ENCODE data around the gene TUBB1.

Gene TUBB1

DNA sequence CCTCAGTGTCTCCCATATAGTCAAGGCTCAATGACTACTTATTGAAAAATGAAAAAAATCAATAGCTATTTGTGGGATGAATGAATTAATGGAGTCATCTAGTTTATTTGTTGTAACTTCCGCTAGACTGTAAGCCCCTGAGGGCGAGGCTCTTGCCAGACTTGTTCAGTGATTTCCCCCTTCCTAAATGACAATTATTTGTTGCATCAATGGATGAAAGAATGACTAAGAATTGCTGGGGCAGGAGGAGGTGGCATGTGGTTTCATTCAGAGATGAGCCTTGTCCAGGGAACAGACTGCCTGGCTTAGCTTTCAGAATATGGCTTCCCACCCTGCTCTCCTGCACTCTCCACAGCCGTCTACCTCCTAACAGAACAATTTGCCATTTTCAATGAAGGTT, 24.5 kb downstream of the TUBB1 start:
- DNase-seq (ENCODE audit: low read depth): no peak

DNA sequence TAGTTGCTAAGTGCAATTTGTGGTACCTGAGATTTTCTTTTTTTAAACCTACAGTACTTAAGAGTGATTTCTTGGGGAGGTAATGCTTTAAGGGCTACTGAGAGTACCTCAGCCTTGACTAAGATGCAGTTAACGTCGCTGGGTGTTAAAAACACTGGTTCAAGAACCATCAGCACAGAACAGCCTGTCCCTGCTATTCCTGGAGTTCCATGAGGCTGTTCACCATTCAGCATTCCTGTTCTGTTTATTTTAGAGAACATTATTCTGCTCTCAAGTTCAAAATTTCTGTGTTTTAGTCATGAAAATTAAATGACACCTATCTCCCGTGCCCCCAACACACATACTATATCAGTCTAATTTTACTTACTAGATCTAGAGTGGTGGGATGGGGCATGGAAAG, 25.1 kb downstream of the TUBB1 start:
- DNase-seq (ENCODE audit: low read depth): no peak

DNA sequence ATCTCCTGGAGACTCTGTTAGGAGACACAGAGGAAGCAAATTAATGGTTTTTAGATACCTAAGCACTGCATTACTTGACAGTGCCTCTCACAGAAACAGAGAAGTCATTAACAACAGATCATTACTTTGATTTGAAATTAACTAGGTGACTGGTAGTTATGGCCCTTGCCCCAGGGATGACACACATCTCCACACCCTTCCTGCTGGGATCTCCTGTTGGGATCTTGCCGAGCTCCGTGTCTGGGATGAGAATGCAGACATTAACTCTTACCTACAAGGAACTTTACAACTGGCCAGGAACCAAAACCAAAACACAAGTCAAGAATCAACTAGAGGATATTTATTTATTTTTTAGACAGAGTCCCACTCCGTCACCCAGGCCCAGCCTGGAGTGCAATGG, 25.6 kb downstream of the TUBB1 start:
- DNase-seq (ENCODE audit: low read depth): no peak

DNA sequence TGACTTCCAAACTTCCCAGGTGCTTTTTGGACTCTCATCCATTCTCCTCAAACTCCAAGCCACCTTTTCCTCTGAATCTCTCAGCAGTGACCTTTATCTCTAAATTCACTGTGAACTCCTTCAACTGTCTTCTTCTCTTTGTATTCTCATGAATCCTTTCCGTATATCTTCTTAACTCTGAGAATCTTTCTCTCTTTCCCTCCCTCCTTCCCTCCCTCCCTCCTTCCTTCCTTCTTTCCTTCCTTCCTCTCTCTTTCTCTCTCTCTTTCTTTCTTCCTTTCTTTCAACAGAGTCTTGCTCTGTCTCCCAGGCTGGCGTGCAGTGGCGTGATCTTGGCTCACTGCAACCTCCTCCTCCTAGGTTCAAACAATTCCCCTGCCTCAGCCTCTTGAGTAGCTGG, 27.6 kb downstream of the TUBB1 start:
- DNase-seq (ENCODE audit: low read depth): no peak

DNA sequence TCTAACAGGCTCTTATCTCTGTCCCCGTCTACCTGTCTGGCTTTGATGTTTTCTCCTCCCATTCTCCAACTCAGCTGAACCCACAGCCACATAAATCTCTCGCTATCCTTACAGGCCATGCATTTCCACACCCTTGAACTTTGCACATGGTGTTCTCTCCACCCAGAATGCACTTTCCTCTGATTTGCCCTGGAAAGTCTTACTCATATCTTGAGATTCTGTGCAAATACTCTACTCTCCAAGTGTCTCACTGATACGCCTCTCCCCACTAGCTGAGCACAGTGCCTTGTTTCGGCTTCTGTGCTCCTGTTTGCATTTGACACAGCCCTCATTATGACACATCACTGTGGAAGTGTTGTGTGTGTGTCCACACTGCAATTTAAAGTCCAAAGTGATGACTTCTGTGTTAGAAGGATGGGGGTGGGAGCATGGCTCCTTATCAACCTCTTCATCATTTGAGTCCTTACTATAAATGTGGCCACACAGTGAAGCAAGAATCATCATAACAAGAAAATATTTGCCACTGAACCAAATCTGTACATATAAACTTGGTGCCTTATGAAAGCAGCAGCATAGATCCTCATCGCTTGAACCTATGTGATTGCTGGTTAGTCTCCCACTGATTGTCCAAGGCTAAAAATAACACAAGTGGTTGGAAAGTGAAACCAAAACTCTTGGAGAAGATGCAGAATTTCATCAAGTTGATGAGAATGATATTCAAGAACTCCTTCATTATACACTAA, 28.9 kb downstream of the TUBB1 start:
- no peak for DNase-seq (ENCODE audit: low read depth)

DNA sequence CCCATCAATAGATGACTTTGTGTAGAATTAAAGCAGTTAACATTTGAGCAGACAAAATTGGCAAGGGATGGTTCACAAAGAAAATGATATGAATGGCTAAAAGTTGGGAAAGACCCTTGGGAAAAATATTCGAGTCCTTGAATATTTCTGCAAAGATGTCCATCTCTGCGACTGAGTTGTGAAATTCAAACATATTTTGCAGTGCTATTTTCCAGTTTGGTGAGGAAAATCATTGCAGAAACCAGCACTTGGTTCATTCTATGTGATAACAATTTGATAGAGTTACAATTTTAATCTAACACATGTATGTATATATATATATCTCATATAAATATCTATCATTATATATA, 29.4 kb downstream of the TUBB1 start:
- DNase-seq (ENCODE audit: low read depth): no peak

DNA sequence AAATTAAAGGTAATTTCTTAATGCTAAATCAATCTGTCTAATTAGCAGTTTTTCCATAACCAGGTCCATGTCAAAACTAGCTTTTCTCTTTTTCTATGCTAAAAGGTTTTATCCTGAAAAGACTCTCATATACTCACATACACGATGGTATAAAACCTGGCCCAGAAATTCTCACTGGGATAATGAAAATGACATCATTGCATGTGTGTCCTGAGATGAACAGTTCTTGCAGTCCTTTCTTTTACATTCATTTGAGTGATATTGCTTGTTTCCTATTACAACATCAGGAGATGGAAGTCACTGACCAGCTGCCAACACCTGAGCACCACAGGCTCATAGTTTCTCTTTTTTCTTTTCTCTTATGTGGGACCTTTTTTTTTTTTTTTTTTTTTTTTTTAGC, 31.2 kb downstream of the TUBB1 start:
- DNase-seq (ENCODE audit: low read depth): no peak

DNA sequence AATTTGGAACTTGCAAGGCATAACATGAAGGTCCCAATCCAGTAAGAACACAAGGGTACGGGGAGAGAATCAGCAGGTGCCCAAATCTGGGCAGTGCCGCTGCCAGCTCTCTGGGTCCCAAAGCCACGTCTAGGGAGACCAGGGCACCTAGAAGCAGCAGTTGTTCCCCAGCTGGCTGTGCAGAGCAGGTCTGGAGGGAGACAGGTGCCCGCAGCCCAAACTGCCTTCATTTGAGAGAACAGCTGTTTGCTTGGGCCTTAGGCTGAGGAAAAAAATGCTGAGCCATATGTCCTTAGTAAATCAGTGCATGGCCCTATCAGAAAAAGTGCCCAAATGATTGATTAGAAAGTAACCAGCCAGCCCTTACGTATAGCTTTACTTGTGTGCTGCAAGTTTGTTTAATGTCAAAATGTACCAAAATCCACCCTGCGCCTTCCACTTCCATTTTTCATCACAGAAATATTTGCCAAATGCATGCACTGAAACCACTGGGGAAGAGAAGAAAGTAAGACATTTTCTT, 32.5 kb downstream of the TUBB1 start:
- no peak for DNase-seq (ENCODE audit: low read depth)

DNA sequence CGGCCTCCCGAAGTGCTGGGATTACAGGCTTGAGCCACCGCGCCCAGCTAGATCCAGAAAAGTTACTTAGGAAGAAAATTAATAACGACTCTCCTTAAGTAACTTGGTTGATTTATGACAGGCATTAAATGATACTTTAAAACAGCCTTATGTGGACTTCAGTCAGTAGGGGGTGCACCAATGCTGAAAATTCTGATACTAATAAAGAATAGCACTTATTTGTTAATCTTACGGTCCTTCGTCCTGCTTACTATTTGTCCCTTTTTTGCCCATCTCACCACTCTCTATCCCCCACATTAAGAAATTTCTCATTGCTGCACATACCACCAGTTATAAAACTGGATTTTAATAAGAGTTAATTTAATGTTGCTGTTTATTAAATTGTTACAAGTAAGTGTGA, 36.1 kb downstream of the TUBB1 start:
- no peak for DNase-seq (ENCODE audit: low read depth)

DNA sequence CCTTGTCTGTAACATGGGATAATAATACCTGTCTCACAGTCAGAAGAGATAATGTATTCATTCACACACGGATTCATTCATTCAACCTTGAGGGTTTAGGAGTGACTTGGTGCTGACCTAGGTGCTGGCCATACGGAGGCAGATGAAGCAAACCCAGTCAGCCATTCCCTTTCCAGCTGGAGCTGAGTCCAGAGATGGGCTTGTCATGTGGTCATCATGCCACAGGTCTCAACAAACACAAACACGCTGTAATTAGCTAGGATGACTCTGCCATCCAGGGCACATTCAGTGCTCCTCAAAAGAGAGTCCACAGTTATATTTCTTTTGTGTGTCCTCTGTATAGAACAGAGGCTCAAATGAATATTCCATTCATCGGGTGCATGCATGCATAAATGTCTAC, 42.9 kb downstream of the TUBB1 start:
- no peak for DNase-seq (ENCODE audit: low read depth)

DNA sequence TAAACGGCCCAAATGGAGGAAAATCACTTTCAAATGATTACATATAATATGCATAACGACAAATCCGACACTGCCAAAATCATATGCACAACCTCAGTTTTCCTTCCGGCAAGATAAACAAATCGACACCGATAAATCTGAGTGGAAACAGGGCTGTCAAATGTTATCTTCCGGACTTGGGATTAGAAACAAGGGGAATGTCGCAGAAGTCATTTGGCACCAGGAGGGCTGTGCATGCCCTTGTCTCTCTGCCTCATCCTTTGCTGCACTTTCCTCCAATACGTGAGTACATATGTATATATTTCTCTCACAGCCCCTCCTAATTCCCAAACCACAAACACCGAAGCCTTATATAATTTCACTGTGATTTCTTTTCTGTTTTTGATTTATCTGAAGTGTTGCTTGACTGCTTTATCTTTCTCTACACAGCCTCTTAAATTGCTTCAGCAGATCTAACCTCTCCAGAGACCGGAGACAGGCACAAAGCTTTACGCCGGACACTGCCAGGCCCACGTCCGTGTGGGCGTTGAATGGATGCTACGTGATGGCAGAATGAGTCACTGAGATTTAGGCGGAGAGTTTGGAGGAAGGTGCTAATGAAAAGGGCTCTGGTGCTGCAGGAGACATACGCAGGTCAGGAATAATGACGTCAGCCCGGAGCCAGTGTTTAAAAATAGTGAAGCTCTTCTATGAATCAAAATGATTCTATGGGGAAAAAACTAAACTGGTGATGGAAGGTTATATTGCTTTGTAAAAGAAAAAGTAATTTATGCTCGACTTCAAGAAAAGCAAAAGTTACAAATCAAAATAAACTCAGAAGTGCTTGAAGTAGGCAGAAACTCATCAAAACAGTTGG, 44.4 kb downstream of the TUBB1 start:
- no peak for DNase-seq (ENCODE audit: low read depth)

DNA sequence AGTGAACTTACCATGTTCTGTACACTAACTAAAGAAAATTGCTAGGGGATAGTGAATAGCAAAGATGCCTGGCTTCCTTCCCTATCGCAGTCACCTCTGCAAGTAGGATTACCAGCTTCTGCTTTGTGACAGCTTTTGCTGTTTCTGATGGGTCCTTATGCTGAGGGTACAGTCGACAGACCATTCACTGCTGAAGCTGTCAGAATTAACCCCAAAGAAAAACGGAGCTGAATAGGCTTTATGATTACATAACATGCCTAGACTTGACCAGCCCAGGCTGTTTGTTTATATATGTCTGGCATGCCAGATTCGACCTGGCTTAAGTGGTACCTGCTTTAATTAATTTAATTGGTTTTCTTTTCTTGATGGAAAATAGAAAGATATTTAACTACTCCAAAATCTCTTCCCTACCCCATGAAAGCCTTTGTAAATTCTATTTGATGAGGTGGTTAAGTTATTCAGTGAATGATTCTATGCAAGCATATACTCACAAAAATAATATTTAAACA, 45.0 kb downstream of the TUBB1 start:
- DNase-seq (ENCODE audit: low read depth): no peak

DNA sequence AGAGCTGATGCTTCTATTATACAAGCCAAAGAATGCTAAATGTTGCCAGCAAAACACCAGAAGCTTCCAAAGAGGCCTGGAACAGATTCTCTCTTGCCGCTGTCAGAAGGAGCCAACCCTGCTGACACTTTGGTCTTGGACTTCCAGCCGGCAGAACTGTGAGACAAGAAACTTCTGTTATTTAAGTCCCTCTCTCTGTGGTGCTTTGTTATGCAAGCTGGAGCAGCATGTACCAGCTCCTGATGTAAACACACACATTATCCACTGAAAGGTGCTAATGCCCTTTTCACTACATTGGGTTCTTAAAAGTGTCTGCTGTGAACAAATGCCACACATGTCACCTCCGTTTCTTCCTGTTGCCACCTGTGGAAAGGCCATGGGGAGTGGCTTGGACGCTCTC, 49.3 kb downstream of the TUBB1 start:
- no peak for DNase-seq (ENCODE audit: low read depth)

DNA sequence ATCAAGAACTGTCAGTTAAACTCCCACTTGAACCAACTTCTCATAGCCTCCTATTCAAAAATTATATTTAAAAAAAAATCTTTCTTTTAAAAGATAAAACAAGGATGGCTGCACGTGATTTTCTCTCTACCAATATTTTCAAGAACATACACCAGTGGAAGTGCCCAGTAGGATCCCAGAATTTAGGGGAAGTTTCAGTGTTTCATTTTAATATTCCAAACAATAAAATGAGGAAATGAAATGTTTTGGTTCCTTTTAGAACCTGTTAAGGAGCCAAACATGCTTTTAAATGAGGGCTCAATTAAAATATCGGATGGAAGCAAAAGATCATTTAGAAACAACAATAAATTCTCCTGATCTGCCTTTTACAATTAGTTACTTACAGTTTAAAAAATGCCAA, 49.8 kb downstream of the TUBB1 start:
- no peak for DNase-seq (ENCODE audit: low read depth)

DNA sequence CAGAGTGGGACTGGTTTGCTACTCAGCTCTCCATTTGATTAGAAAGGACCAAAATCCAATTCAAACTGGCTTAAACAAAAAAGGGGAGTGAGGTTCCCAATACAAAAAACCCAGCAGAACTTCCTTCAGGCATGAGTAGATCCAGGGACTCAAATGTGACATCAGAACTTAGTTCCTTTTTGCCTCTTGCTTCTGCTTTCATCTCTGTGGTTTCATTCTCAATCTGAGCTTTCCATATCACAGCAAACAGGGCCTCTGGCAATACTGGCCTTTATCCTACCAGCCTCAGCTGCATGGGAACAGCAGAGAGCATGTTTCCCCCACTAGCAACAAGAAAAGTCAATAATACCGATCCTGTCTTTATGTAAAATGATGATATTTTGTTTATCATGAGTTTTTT, 52.0 kb downstream of the TUBB1 start:
- DNase-seq (ENCODE audit: low read depth): no peak

DNA sequence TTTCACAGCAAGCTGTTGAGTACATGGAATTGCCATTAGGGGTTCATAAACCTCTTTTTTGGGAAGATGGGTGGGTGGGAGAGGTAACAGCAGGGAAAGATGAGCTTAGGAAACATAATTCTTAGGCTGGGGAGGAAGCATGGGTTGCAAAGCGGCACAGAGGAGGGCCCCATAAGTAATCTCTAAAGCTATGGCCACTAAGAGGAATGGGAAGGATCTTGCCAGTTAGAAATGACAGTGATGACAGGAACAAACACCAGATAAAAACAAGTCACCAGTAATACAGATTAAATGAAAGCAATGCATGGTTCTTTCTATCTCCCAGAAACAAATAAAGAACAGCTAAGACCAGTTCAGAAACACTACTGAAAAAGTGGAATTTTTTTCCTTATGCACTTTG, 54.4 kb downstream of the TUBB1 start:
- DNase-seq (ENCODE audit: low read depth): no peak

DNA sequence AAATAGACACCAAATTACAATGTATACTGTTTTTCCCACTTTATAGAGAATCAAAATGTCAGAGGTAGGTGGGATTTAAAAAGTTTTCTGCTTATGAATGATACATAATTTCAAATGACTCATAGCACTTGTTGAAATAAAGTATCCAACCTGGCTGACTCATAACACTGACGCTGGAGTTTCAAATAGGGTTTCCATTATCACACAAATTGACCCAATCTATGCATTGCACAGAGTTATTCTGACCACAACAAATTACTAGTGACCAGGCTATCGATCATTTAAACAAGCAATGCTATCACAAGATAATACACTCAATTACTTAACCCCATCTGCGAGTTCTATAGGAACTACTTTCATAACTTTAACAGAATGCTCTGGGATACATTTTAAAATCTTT, 55.2 kb downstream of the TUBB1 start:
- no peak for DNase-seq (ENCODE audit: low read depth)

DNA sequence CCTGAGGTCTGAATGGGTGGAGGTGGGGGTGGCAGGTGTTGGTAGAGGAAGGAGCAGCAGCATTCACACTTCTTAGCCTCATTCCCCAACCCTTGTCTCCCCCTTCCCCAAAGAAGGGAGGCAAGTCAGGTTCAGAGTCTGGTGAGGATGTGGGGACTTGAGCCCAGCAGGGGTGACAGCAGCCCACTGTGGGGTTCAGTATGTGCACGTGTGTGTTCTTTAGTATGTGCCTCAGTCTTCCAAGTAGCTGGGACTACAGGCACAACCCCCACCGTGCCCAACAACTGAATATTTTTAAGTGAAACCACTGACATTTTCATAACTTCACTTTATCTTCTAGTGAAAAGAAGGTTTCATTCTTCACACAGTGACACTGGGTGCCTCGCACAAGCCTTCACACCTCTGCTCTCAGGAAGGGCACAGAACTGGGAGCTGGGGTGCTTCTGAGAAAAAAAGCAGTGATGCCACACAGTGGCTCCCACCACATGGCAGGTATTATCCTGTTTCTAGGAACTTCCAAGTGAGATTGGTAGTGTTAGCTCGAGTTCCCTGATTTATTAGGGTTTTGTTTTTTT, 56.8 kb downstream of the TUBB1 start:
- no peak for DNase-seq (ENCODE audit: low read depth)
